ENCODE data around the gene LMAN1L.

The LMAN1L gene

DNA sequence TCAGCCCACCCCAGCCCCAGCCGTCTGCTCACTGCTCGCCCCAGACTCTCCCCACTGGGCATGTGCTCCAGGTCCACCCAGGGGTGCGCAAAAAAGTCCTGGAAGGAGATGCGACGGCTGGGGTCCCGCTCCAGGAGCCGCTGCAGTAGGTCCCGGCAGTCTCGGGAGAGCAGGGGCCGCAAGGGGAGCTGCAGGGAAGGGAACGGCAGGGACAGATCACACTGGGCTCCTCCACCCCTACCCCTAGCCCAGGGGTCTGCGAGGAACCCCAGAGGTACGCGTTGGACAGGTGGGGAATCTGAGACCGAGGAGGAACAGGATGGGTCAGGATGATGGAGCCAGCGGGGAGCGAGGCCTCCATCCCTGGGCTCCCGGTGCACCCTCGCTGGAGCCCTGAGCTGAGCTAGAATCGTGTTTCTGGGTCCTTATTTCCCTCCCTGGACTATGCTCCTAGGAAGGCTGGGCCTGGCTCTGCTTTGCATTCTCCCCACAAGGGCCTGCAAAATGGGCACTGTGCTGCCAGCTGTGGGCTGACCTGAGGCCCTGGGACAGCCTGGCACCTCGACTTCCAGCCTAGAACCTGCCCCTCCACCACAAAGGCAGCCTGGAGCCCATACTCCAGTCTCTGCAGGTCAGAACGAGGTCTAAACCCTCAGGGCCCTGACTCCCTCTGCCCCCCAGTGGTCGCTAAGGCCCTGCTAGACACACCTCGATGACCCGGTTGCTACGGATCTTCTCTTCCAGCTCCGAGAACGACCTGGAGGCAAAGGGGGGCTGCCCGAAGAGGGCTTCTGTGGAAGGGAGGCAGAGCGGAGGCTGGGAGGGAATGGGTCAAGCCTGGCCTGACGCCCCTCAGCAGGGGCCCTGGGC, 27.1 kb downstream of the LMAN1L start:
- no peak for DNase-seq

DNA sequence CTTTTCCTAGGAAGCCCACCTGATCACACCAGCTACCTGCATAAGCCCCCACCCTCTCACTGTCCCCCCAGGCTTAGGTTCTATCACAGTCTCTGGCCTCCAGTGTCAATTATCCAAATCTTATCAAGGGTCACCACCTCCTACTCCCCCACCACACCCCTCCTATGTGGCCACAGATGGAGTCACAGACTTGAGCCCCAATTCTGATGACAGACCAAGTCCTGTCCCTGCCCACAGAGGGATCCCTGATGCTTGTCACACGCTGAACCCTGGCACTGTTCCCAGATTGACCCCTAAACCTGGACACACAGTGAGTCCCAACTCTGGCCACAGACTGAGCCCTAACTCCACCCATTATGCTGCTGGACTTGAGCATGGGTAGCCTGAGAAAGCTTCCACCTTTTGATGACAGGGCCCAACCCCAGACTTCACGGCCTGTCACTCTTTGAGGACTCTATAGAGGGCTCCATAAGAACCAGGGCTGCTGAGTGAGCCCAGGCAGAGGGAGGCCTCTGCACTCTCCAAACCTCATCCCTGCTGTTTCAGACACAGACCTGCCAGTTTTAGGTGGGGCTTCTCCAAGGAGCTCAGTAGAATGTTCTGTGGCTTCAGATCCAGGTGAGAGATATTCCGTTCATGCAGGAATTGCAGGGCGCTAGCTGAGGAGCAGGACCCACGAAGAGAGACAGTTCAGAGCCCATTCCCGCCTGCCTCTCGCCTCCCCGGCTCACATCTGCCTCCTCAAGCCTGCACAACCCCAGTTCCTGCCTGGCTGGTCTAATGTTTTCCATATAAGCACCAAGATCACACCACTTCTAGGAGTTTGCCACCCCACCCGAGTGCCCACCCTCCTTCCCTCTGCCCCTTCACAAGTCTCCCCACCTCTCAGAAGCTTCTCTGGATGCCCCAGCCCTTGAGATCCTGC, 28.5 kb downstream of the LMAN1L start:
- DNase-seq, result no peak

DNA sequence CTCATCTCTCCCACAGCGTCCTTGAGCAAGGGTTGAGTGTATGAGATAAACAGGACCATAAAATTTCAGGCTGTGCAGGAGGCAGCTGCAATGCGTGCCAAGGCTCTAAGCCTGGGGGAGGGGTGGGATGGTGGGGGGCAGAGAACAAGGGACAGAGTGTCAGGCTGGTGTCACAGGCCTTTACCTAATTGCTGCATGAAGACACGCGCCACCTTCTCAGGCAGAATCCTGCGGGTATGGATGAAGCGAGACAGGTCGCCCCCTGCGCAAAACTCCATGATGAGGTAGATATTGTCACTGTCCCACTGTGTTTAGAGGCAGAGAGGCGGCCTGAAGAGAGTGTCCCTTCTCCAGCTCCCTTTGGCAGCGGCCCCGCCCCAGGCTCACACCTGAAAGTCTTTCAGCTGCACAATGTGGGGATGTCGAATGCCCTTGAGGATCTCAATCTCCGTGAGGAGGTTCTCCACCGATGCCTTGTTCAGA, 29.3 kb downstream of the LMAN1L start:
- DNase-seq, result no peak

GRCh38 chr15:74842581-74843444, 30.2 kb downstream of the LMAN1L start, which contains the start of gene ULK3:
TSS of gene ULK3 (minus strand) at chr15:74843156. CDS start at chr15:74843105, 51 bp downstream.
- peak; percentile 89 for DNase-seq

DNA sequence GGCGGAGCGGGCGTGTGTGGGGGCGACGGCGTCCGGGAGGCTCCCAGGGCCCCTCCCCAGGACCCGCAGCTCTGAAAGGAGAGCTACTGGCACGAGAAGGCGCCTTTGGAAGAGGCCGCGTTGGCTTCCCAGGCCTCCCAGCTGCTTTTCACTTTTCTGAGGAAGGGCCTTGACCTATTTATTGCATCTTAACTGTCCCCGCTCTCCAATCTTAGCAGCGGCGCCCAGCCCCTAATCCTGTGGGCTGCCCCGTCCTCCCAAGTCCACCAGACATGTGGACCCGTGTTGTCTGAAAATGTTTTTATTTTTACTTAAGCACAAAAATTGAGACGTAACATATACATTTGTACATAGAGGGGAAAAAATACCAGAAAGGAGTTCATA, 30.8 kb downstream of the LMAN1L start:
- no peak for DNase-seq

DNA sequence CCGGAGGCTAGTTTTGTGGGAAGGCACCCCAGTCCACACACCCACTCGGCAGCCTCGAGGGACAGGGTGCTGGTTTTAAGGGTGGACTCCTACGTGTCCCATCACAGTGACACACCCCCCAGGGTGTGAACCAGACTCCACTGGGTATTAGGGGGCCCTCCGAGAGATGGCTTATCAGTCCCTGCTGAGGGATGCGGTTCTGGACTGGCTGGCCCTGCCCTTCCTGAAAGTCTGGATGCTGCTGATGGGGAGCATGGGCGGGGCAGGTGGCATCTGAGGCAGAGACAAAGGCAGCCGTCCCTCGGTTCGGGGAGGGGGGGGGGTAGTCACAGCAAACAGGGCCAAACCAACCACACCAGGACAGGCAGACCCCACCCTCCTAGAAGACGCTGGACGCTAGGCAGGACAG, 31.3 kb downstream of the LMAN1L start:
- no peak for DNase-seq

GRCh38 chr15:74844319-74845207, 31.9 kb downstream of the LMAN1L start:
- no peak for DNase-seq

GRCh38 chr15:74845208-74845568, 32.6 kb downstream of the LMAN1L start:
- DNase-seq, result peak; percentile 39

DNA sequence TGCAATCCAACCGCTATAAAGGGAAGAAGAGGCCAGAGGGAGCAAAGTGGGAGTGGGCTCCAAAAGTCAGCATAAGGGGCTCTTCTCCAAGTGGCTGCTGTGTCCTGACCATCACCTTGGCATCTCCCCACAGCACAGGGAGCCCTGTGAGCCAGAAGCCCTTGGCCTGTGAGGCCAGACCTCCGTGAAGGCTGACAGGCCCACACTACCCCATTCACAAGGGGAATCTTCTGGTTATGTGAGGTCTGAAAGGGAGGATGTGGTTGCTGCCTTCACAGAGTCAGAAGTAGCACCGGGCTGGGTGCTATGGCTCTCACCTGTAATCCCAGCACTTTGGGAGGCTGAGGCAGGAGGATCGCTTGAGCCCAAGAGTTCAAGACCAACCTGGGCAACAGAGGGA, 32.9 kb downstream of the LMAN1L start:
- DNase-seq, result no peak

DNA sequence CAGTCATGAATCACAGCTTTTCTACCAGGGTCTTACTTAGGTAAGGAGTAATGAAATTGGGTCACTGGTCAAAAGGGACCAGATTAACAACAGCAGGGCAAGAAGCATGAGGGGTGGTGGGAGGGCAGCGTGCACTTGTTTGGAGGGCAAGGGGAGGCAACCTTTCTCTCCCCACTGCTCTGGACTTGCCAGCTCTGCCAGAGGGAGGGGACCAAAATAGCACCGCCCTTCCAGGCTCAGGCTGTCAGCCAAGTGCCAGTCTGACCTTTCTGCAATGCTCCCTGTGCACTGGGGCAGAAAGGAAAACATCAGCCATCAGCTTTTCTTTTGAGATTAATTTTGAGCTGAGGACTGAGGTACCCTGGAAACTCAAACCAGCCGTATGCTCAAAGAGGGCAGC, 34.8 kb downstream of the LMAN1L start:
- no peak for DNase-seq

- DNase-seq, result no peak
Measured at GRCh38 chr15:74850393-74850792, 37.8 kb downstream of the LMAN1L start.

- no peak for DNase-seq
Measured at GRCh38 chr15:74851960-74852359, 39.3 kb downstream of the LMAN1L start.

- no peak for DNase-seq
Measured at GRCh38 chr15:74854453-74855022, 41.9 kb downstream of the LMAN1L start.

DNA sequence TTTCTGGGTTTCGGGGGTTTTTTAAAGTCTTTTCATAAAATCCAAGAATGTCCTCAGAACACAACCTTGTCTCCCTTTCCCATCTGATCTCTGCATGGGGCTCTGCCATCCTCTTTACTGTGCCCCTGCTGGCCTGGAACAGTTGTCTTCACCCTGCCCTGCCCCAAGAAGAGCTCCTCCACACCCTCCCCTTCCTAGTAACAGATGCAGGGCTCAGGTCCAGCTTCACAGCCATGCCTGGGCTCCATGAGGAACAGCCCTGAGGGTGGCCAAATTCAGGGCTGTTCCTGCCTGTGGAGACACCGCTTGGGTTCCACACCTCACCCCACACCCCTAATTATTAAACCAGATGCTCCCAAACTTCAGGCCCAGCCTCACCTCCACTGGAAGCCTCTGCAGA, 43.2 kb downstream of the LMAN1L start:
- no peak for DNase-seq

DNA sequence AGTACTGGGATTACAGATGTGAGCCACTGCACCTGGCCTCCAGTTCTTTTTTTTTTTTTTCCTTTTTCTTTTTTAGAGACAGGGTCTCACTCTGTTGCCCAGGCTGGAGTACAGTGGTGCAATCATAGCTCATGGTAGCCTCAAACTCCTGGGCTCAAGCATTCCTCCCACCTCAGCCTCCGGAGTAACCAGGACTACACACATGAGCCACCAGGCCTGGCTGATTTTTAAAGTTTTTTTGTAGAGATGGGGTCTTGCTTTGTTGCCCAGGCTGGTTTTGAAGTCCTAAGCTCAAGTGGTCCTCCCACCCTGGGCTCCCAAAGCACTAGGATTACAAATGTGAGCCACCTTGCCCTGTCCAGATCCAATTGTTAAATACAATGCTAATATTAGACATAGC, 43.9 kb downstream of the LMAN1L start:
- DNase-seq, result no peak

GRCh38 chr15:74857082-74857655, 44.5 kb downstream of the LMAN1L start:
- DNase-seq, result no peak

DNA sequence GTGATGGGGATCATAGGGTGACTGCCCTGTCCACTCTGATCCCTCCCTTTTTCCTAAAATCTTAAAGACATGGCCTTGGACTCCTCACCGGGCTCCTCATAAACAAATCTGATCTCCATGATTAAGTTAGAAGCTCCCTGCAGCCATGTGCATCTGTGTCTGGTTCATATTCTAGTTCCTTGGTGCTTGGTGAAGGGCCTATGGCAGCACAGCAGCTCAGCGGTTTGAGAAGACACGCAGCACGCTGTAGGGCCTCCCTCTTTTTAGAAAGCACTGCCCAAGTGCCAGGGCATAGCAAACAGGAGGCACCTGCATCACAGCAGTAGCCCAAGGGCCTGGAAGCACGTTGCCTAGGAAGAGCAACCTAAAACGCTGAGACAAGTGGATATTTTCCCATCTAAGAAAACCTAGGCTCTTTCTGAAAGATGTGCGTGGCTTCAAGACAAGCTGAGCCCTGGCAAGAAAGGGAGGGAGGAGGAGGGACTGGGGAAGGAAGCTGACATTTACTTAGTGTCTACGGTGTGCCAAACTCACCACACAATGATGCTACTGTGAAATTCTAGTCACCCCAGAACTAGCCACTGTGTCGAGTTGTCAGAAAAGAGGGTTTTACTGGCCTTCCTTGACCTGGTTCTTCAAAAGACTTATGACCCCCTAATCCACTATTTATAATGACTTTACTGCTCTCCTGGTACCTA, 45.2 kb downstream of the LMAN1L start:
- no peak for DNase-seq

GRCh38 chr15:74858369-74858740, 45.7 kb downstream of the LMAN1L start:
- DNase-seq, result no peak

DNA sequence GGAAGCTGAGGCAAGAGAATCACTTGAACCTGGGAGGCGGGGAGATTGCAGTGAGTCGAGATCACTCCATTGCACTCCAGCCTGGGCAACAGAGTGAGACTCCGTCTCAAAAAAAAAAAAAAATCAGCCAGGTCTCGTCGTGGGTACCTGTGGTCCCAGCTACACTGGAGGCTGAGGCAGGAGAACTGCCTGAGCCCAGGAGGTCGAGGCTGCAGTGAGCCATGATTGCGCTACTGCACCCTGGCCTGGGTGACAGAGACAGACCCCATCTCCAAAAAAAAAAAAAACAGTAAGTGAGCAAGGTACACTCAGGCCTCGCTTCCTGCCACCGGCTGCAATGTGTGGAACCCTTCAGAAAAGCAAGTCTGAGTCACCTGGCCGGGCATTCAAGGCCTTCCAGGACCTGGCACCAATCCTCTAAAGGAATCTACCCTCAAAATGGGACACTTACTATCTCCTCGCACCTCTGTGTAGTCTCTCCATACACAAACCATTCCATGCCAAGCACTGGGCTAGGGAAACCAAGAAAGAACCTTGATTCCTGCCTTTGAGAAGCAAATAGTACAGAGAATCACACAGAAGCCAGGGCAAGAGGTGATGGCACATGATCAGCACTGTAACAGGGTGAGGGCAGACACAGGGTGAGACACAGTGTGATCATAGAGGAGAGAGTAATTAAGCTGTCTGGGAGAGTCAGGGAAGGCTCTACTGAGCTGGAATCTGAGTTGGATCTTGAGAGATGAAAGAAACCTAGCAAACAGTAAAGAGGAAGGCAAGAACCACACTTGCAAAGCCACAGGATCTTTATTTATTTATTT, 50.8 kb downstream of the LMAN1L start:
- DNase-seq, result no peak

All from activated CD4-positive, alpha-beta T cell treated with anti-CD3 and anti-CD28 coated beads for 1 hour (primary cell).